ENCODE data around the gene HOXB13.
A peak's percentile ranks its signal among the peaks of the same experiment; 100 is the strongest.

The HOXB13 gene

DNA sequence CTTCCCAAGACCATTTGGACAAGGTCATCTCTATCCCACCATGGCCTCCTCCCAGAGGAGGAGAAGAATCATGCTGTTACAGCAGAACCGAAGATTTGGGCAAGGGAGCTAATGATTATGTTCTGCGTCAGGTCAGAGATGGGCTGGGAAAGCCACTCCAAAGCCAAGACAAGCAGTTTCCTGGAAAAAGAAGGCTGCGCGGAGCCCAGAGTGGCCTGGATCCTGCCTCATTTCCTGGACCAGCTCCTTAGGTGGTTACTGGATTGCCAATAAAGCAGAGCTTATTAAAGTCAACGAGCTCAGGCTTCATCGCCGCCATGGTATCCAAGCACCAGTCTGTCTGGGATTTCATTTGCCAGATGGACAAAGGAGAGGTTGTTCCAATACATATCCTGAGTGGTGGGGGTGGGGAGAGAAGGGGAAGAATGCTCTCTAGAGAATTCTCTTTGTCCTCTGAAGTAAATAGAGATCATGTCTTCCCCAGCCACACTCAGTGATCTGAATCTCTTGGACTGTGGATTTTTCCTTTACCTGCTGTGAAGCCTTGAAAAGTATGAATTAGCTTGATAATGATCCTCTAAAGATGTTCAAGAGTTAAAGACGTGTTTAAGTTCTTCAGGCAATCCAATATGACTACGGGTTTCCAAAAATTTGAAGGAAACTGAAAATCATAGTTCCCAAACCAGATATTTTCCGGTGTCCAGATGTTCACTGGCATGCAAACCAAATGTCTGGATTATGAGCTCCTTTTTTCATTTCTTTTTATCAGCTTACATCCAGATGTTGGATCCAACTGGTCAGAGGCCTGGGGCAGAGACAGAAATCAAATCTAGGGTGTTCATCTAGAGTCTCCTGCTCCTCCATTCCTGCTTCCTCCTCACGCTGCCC lies 23.9 kb downstream of the HOXB13 start:
- no peak for DNase-seq (ENCODE audit: low spot score)

DNA sequence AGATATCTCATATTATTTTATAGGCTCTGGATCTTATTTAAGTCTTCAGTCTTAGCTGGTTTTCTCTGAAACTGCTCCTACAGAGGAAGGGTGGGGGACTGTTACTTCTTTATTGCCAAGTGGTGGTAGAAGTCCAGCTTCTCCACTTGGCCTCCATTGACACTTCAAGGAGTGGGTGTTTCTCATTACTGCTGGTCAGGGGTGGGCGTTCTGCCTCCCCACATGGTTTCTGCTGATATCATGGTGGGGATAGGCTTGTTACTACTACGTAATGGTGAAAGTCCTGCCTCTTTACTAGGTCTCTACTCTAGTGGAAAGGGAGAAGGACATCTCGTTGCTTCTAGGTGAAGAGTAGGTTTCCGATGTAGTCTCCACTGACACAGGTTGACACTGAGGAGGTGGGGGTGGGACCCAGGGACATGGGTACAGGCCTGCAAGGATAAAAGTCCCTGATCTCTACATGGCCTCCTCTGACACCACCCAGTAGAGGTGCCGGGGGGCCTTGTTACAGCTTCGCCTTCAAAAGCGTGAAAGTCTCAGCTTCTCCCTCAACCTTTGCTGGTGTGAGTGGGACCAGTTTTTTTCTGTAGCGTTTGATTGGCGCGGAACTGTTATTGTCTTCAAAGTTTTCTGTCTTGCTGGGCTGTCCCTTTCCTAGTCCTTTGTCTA lies 26.6 kb downstream of the HOXB13 start:
- DNase-seq (ENCODE audit: low spot score): no peak

DNA sequence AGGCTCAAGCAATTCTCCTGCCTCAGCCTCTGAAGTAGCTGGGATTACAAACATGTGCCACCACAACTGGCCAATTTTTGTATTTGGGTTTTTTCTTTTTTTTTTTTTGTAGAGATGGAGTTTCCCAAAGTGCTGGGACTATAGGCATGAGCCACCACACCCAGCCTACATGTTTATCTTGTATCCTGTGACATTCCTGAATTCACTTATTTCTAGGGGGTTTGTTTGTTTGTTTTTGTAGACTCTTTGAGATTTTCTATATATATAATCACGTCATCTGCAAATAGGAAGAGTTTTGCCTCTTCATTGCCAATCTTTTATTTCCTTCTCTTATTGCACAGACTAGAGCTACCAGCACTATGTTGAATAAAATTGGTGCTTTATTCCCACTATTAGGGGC lies 35.4 kb downstream of the HOXB13 start:
- no peak for DNase-seq (ENCODE audit: low spot score)

DNA sequence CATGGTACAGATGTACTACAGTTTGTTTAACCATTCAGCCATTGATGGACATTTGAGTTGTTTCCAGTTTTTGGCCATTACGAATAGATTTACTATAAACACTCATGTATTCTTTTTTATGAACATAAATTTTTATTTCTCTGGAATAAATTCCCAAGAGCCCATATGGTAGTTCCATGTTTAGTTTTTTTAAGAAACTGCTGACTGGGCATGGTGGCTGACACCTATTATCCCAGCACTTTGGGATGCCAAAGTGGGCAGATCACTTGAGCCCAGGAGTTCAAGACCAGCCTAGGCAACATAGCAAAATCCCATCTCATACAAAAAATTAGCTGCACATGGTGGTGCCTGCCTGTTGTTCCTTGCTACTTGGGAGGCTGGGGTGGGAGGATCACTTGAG lies 36.5 kb downstream of the HOXB13 start:
- no peak for DNase-seq (ENCODE audit: low spot score)

DNA sequence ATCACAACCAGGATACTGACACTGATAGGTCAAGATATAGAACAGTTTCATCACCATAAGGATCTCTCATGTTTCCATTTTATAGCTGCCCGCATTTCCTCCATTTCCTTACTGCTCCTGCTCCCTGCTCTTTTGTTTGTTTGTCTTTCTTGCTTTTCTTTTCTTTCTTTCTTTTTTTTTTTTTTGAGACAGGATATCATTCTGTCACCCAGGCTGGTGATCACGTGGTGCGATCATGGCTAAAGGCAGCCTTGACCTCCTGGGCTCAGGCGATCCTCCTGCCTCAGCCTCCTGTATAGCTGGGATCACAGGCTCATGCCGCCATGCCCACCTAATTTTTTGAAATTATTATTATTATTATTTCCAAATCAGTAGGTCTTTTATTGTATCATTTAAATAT lies 37.9 kb downstream of the HOXB13 start:
- DNase-seq (ENCODE audit: low spot score): no peak

DNA sequence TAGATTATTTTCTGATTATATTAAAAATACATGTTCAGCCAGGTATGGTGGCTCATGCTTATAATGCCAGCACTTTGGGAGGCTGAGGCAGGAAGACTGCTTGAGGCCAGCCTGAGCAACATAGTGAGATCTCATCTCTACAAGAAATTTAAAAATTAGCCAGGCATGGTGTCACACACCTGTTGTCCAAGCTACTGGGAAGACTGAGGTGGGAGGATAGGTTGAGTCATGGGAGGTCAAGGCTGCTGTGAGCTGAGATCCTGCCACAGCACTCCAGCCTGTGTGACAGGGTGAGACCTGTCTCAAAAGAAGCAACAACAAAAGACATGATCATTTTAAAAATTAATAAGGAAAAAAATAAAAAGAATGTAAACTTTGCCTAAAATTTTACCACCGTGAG lies 46.9 kb downstream of the HOXB13 start:
- DNase-seq (ENCODE audit: low spot score): no peak

DNA sequence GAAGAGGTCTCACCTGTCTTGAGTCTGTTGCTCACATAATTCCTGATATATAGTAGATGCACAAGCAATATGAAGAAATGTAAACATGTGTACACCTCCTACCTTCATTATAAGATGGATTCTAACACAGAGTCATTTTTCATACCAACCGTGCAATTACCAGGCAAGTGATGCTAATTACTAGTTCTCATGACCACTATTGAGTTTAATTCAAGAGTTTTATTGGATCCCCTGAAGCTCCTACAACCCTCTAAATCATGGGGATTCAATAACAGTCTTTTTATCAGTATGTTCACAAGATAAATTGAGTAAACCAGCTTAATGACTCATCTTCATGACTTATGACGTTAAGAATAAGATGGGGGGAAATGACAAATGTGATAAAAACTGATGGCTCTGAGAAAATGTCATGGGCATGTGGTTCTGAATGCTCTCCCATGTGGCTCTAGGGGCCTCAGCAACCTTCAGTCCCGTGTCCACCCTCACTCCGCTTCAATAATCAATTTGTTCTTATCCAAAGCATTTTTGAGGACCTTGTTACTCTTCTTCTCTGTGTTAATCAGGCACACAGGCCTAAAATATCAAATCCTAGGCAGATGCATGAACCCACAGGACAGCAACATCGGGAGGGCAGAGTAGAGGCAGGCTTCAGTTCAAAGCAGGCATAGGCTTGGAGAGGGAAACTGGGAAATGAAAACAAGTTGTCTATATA lies 49.0 kb downstream of the HOXB13 start:
- DNase-seq (ENCODE audit: low spot score): no peak

DNA sequence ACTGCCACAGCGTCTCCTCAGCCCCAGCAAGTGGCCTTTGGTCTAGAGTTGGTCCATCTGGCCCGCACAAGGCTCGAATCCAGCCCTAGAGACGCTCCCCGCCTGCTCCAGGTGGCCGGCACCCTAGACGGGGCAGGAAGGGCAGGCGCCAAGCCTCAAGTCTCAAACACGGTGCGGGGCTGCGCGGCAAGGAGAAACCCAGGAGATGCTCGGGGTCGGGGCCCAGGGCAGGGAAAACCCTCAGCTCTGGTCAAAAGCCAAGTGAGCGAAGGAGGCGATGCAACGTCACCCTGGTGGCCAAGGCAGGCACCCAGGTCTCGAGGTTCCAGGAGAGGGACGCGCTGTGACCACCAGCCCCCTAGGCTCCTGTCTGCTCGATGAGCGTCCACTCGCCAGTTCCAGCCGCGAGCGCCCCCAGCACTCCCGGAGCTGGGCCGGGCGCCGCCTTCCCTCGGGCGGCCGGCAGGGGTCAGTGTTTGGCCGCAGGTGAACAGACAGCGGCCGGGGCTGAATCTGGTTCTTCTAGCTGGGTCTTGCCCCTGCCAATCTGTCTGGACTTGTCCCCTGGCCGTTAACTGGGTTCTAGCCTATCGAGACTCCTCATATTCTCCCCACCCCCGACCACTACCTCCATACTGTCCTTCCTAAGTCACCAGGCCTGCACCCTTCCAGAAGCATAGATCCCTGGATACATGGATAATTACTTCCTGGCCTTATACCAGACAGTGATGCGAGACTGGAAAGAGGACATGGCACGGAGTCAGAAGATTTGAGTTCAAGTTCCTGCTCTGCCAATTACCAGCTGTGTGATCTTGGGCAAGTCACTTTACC lies 50.2 kb downstream of the HOXB13 start:
- peak; percentile 66 for DNase-seq (ENCODE audit: low spot score)

DNA sequence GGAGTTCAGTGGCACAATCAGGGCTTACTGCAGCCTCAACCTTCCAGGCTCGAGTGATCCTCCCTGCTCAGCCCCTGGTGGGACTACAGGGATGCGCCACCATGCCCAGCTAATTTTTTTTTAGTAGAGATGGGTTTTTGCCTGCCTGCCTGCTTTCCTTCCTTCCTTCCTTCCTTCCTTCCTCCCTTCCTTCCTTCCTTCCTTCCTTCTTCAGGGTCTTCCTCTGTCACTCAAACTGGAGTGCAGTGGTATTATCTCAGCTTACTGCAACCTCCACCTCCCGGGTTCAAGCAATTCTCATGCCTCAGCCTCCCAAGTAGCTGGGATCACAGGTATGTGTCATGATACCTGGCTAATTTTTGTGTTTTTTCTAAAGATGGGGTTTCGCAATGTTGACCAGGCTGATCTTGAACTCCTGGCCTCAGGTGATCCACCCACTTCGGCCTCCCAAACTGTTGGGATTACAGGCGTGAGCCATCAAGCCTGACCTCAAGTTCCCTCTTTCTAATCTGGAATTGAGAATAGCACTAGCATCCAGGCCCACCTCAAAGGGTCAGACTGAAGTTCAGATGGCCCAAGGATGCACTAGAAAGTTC lies 51.5 kb downstream of the HOXB13 start:
- no peak for DNase-seq (ENCODE audit: low spot score)
